ENCODE results near the gene AGBL2.

- no peak for TF ChIP-seq POLR2A (IDR thresholded peaks at IDR 0.05; ENCODE audit: borderline replicate concordance, extremely low read depth, insufficient read depth, insufficient read length)
- no peak for TF ChIP-seq CTCF (IDR thresholded peaks at IDR 0.05 in 2 of 3, conservative IDR thresholded peaks at IDR 0.05 in 1 of 3; ENCODE audit: borderline replicate concordance in 1 of 3, insufficient read depth in 1 of 3, low read depth in 2 of 3, low read length in 2 of 3)
- TF ChIP-seq EZH2 (IDR thresholded peaks at IDR 0.05), result no peak
- no peak for TF ChIP-seq REST (IDR thresholded peaks at IDR 0.05; ENCODE audit: low read depth)
- no peak for TF ChIP-seq YY1 (IDR thresholded peaks at IDR 0.05; ENCODE audit: extremely low read depth, insufficient replicate concordance, low read depth, low read length)
- TF ChIP-seq POLR2AphosphoS5 (IDR thresholded peaks at IDR 0.05; ENCODE audit: low read depth, low read length), result no peak
Observed at GRCh38 chr11:47686151-47686550, 29.0 kb downstream of the AGBL2 start.
